Heart left ventricle (tissue), 16 donors: ENCODE measurements around the gene FAM229A. TPM values are rescaled to one million over a fixed set of nuclear protein-coding genes. Genes with fewer than 3 reads are reported as not detected.

Source experiments
- ATAC-seq, 4 donors: fragments of 200-7000 bp; cut with Tn5 transposase; one replicate each; pipeline ENCODE4 v1.9.1; 2020 to 2022; ENCODE audit warnings: moderate library complexity in 4 of 4, mild to moderate bottlenecking in 3 of 4, moderate number of reproducible peaks in 1 of 4
- DNase-seq, 5 donors: peaks; one replicate each; pipeline ENCODE4 v3.0.0-alpha.2; 2020
- H3K27ac ChIP-seq, 12 donors: fragments of 200-600 bp; sonication (generic) in 4 of 12; one replicate each; pipeline versions ENCODE4 v1.5.0 to v1.8.0; 2016 to 2022; ENCODE audit warnings: mild to moderate bottlenecking in 2 of 12
- H3K27me3 ChIP-seq, 9 donors: fragments of 200-600 bp; sonication (generic) in 2 of 9; one replicate each; pipeline versions ENCODE4 v1.5.1 to v1.8.0; 2016 to 2022; ENCODE audit warnings: mild to moderate bottlenecking in 3 of 9
- H3K36me3 ChIP-seq, 9 donors: fragments of 200-600 bp; sonication (generic) in 2 of 9; one replicate each; pipeline versions ENCODE4 v1.5.0 to v1.8.0; 2018 to 2022; ENCODE audit warnings: mild to moderate bottlenecking in 2 of 9
- H3K4me1 ChIP-seq, 12 donors: fragments of 200-600 bp; sonication (generic) in 4 of 12; one replicate each; pipeline versions ENCODE4 v1.5.0 to v1.8.0; 2016 to 2022; ENCODE audit warnings: mild to moderate bottlenecking in 3 of 12
- H3K4me3 ChIP-seq, 12 donors: fragments of 200-600 bp; sonication (generic) in 4 of 12; one replicate each; pipeline versions ENCODE4 v1.5.0 to v1.8.0; 2017 to 2022; ENCODE audit warnings: mild to moderate bottlenecking in 9 of 12, moderate library complexity in 4 of 12
- H3K9me3 ChIP-seq, 12 donors: fragments of 200-600 bp; sonication (generic) in 4 of 12; one replicate each; pipeline versions ENCODE4 v1.5.0 to v1.8.0; 2016 to 2022; ENCODE audit warnings: mild to moderate bottlenecking in 1 of 12
- POLR2A ChIP-seq, 2 donors: fragments of 450-650 bp; IDR thresholded peaks; one replicate each; pipeline ENCODE4 v1.6.1; 2017; ENCODE audit warnings: antibody characterized with exemption in 2 of 2, mild to moderate bottlenecking in 2 of 2, moderate library complexity in 2 of 2
- WGBS, 4 donors: extraction: QIAGEN DNeasy Blood & Tissue Kit in 2 of 4; methylation state at CpG; one replicate each; pipeline versions ENCODE4 v1.1.5 to v1.1.7; 2013 to 2018; 5-methylcytosine and 5-hydroxymethylcytosine counted together
- intact Hi-C, 10 donors: fragments of 100-400 bp; cut with DNase I; formaldehyde crosslinking; loops; one replicate each; pipeline versions ENCODE4 v1.11.1 to v1.14.2; 2022
- polyA plus RNA-seq, 2 donors: library from polyadenylated mRNA; stranded (reverse); fragments of 200-250 nt; gene quantifications; one replicate each; pipeline ENCODE4 v1.2.3, GENCODE V29; 2013
- total RNA-seq, 9 donors: library from RNA; depleted of rRNA in 2 of 9; stranded (reverse); fragments of >200 nt in 2 of 9; fragmentation: NEBNext Ultra II Directional in 3 of 9; extraction: Animal tissue kit (Norgen Biotek cat#: 25700) in 3 of 9; gene quantifications; one replicate each; pipeline versions ENCODE4 v1.1.0 to v1.2.4, GENCODE V29; 2016 to 2023
- TF ChIP-seq, protein P1 (sequence below), 12 donors: fragments of 200-600 bp; sonication (generic) in 4 of 12; IDR thresholded peaks; one replicate each; pipeline versions ENCODE4 v1.5.0 to v1.8.0; 2018 to 2022; ENCODE audit warnings: antibody characterized with exemption in 12 of 12, mild to moderate bottlenecking in 5 of 12
- donor health status: ischemic (EF 13 %, LVEDD 7.1; RV severe dilation, severe dysfunction).
- donor health status: healthy with polysubstance abuse.
- donor health status: DM: no; HTN: yes; CAD: no.
- donor health status: DM: no; HTN: no; CAD: no.
- donor health status: ischemic (EF 25% LVEDD 6.9; RV normal size, moderate dysfunction).
- donor health status: ischemic (EF 25% LVEDD 5.7; RV mildly dilated, moderate dysfunction).
- donor health status: healthy.
- donor health status: DM: yes; HTN: yes; CAD: no.
- donor health status: ischemic (EF 35%, LVEDD 5.7; RV mildly dilated, moderate dysfunction).
- donor health status: nonischemic (EF 11% LVEDD 7.7; RV severe dilation, severe dysfunction).
- donor health status: DM: yes; HTN: yes; CAD: no.
- donor health status: PGD.
- donor health status: ischemic (EF 29% LVEDD 5.4; RV normal size, mild dysfunction).
- donor health status: nonischemic (EF 23%, LVEDD 6.1; RV moderate dilation, normal function).

The FAM229A gene
- total and polyA plus RNA-seq, 11 donors: 1.2 to 4.4 (median 2.1) TPM

DNA sequence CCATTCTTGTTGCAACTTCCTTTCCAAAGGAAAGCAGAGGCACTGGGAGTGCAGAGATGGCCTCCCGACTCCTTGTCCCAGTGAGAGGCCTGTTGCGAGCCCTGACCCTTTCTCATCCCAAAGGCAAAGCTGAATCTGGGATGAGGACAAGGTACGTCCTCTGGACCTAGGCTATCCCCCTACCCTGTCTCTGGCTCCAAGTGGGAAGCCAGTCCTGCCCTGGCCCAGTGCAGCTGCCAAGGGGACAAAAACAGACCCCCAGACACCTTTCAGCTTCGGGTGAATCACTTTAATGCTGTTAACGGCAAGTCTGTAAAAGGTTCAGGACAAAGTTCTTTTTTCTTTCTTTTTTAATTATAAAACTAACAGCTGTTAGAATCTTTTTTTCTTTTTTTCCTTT is 2.6 kb upstream of the FAM229A start:
- no peaks in the 10 kb centered on the region for H3K27me3 ChIP-seq
- H3K9me3 ChIP-seq: no peaks in the 10 kb centered on the region
- DNase-seq (no peak), ATAC-seq (no peak)
- no peak for TF ChIP-seq POLR2A (IDR thresholded peaks at IDR 0.05)
- TF ChIP-seq, protein P1, sequence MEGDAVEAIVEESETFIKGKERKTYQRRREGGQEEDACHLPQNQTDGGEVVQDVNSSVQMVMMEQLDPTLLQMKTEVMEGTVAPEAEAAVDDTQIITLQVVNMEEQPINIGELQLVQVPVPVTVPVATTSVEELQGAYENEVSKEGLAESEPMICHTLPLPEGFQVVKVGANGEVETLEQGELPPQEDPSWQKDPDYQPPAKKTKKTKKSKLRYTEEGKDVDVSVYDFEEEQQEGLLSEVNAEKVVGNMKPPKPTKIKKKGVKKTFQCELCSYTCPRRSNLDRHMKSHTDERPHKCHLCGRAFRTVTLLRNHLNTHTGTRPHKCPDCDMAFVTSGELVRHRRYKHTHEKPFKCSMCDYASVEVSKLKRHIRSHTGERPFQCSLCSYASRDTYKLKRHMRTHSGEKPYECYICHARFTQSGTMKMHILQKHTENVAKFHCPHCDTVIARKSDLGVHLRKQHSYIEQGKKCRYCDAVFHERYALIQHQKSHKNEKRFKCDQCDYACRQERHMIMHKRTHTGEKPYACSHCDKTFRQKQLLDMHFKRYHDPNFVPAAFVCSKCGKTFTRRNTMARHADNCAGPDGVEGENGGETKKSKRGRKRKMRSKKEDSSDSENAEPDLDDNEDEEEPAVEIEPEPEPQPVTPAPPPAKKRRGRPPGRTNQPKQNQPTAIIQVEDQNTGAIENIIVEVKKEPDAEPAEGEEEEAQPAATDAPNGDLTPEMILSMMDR (IDR thresholded peaks at IDR 0.05): no peak
- intact Hi-C loops: no loop called here
- 82 to 92% (median 90%) methylated on average over 5 of the region's 5 CpGs for WGBS, 4 donors
- no peak overlapping the region for H3K27ac ChIP-seq
- H3K36me3 ChIP-seq: peaks cover 0 to 70% (median 64%) of the 10 kb centered on the region in 9 donors
- H3K4me3 ChIP-seq: no peak overlapping the region
- peaks cover 3 to 21% (median 15%) of the 10 kb centered on the region in 12 donors for H3K4me1 ChIP-seq

DNA sequence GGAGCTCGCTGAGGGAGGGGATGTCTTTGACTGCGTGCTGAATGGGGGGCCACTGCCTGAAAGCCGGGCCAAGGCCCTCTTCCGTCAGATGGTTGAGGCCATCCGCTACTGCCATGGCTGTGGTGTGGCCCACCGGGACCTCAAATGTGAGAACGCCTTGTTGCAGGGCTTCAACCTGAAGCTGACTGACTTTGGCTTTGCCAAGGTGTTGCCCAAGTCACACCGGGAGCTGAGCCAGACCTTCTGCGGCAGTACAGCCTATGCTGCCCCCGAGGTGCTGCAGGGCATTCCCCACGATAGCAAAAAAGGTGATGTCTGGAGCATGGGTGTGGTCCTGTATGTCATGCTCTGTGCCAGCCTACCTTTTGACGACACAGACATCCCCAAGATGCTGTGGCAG is 1.4 kb upstream of the FAM229A start:
- 88 to 96% (median 92%) methylated on average over 10 to 12 of the region's 12 CpGs for WGBS, 4 donors
- Histone ChIP-seq H3K9me3 (no peaks in the 10 kb centered on the region), H3K4me1 (peaks cover 3 to 21% (median 15%) of the 10 kb centered on the region in 12 donors), H3K27me3 (no peaks in the 10 kb centered on the region), H3K36me3 (peaks cover 0 to 59% (median 53%) of the 10 kb centered on the region in 9 donors), H3K27ac (no peak overlapping the region), H3K4me3 (no peak overlapping the region)
- no peak for TF ChIP-seq POLR2A (IDR thresholded peaks at IDR 0.05)
- TF ChIP-seq, protein P1 (IDR thresholded peaks at IDR 0.05): no peak
- no peak for ATAC-seq
- intact Hi-C loops: no loop called here
- no peak for DNase-seq

DNA sequence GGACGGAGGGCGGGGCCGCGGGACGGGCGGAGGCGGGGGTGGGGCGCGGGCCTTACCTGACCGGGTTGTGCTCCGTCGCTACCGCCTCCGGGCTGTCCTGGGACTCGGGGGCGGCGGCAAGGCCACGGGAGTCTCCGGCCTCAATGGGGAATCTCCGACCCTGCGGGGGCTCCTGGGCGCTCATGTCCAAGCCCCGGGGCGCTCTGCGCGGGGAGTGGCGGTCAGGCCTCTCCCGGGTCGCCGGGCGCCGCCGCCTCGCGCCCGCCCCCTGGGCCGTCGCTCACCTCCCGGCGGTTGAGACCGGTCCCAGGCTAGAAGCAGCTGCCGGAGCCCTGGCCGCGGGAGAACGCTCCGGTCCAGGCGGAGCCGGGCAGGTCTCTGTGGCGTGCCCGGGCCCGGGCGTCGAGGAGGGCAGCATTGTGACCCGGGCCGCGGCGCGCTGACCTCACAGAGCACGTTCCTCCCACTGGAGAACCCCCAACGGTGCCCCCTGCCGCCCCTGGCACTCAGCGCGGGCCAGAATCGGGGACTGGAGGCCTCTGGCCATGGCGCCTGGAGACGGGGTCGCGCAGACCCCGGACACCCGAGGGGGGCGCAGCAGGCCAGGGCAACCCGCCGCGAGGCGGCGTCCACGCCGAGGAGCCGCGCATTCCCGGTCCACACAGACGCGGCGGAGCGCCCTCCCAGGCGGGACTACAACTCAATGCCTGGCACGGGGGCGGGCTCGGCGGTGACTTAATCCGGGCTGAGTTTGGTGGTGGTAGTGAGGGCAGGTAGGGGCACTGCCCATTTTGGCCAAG is 411 bp downstream of the FAM229A start:
- Histone ChIP-seq H3K27me3 (no peaks in the 10 kb centered on the region), H3K27ac (peak overlapping the region in 7 of 12 donors; percentile 9 to 63 (median 30)), H3K36me3 (peaks cover 0 to 41% (median 34%) of the 10 kb centered on the region in 9 donors), H3K4me3 (peak overlapping the region; percentile 10 to 58 (median 48)), H3K9me3 (no peaks in the 10 kb centered on the region), H3K4me1 (peaks cover 3 to 29% (median 15%) of the 10 kb centered on the region in 12 donors)
- intact Hi-C loops: no loop called here
- 1 to 2% (median 1%) methylated on average over 28 to 91 of the region's 91 CpGs for WGBS, 4 donors
- peak; percentile 62 to 79 (median 66) for DNase-seq
- TF ChIP-seq, protein P1 (IDR thresholded peaks at IDR 0.05): peak; percentile 14 to 74 (median 44)
- TF ChIP-seq POLR2A (IDR thresholded peaks at IDR 0.05): no peak
- ATAC-seq: peak; percentile 27 to 75 (median 74)

DNA sequence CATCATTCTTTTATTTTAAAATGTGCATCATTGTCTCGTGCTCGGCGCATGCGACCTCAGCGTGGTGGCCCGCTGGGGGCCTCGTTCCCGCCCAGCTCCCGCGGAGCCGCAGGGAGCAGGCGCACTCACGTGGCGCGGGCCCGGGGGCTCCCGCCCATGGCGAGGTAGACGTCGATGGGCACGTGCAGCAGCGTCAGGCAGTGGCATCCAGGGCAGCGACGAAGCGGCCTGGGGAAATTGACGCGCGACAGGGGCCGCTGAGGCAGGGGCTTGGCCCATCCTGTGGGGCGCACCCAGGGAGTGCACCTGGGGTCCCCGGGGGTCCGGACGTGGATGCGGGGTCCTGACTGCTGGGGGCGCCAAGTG is 994 bp downstream of the FAM229A start:
- Histone ChIP-seq H3K4me3 (peak overlapping the region in 11 of 12 donors; percentile 10 to 58 (median 48)), H3K27ac (peak overlapping the region in 2 of 12 donors; percentile 30 to 53)

More for the DNA sequence above, 994 bp downstream of the FAM229A start:
- no peaks in the 10 kb centered on the region for H3K9me3 ChIP-seq
- H3K4me1 ChIP-seq: peaks cover 3 to 29% (median 15%) of the 10 kb centered on the region in 12 donors
- ATAC-seq (peak in 2 of 4 donors; percentile 8 to 10), DNase-seq (peak in 1 of 5 donors; percentile 30)
- peaks cover 0 to 35% (median 28%) of the 10 kb centered on the region in 9 donors for H3K36me3 ChIP-seq
- H3K27me3 ChIP-seq: no peaks in the 10 kb centered on the region
- TF ChIP-seq, protein P1 (IDR thresholded peaks at IDR 0.05): no peak
- WGBS, 4 donors: 59 to 66% (median 60%) methylated on average over 33 to 35 of the region's 35 CpGs; no CpG with 5 or more reads in 1 of the 4 donors
- intact Hi-C loops: no loop called here
